Thymus (tissue), 14 donors: ENCODE results near the gene TCOF1. TPM values are rescaled to one million over a fixed set of nuclear protein-coding genes. Genes with fewer than 3 reads are reported as not detected.

ENCODE experiments used
- DNase-seq, 9 donors: peaks; one replicate each; pipeline ENCODE4 v3.0.0-alpha.2; 2013; ENCODE audit warnings: low spot score in 9 of 9, low read depth in 6 of 9, missing footprints in 1 of 9
- H3K27ac ChIP-seq, 2 donors: one replicate each; pipeline ENCODE4 v1.5.1; 2013; ENCODE audit warnings: control low read depth in 1 of 2, low read depth in 1 of 2, low read length in 1 of 2, mild to moderate bottlenecking in 1 of 2, moderate library complexity in 1 of 2
- H3K27me3 ChIP-seq, 2 donors: one replicate each; pipeline ENCODE4 v1.5.1; 2013; ENCODE audit warnings: low read length in 1 of 2; ENCODE audit not compliant: control insufficient read depth in 2 of 2, insufficient read depth in 1 of 2
- H3K36me3 ChIP-seq, 2 donors: one replicate each; pipeline ENCODE4 v1.5.1; 2013; ENCODE audit warnings: low read length in 1 of 2, mild to moderate bottlenecking in 1 of 2, moderate library complexity in 1 of 2; ENCODE audit not compliant: control insufficient read depth in 2 of 2, insufficient read depth in 2 of 2
- H3K4me1 ChIP-seq, 2 donors: one replicate each; pipeline ENCODE4 v1.5.1; 2013; ENCODE audit warnings: low read length in 2 of 2; ENCODE audit not compliant: control insufficient read depth in 2 of 2, insufficient read depth in 2 of 2
- H3K4me3 ChIP-seq, 2 donors: one replicate each; pipeline ENCODE4 v1.5.1; 2013; ENCODE audit warnings: low read length in 2 of 2, control low read depth in 1 of 2, mild to moderate bottlenecking in 1 of 2
- H3K9me3 ChIP-seq, 2 donors: one replicate each; pipeline ENCODE4 v1.5.1; 2013; ENCODE audit warnings: low read length in 1 of 2, mild to moderate bottlenecking in 1 of 2; ENCODE audit not compliant: control insufficient read depth in 2 of 2, insufficient read depth in 1 of 2
- WGBS: extraction: QIAGEN DNeasy Blood & Tissue Kit; methylation state at CpG from one replicate; pipeline ENCODE4 v1.1.7; 2013; 5-methylcytosine and 5-hydroxymethylcytosine counted together
- long read RNA-seq, 10 donors: transcript quantifications; one replicate each; lab custom pipeline, GENCODE V29; 2026
- polyA plus RNA-seq: library from polyadenylated mRNA; stranded (reverse); fragments of 200-250 nt; gene quantifications from one replicate; pipeline ENCODE4 v1.2.3, GENCODE V29; 2013
- total RNA-seq: library from RNA; stranded (reverse); fragments of 120-200 nt; gene quantifications from one replicate; pipeline ENCODE4 v1.2.4, GENCODE V29; 2013
- donor health status: healthy.

TCOF1 gene
- total RNA-seq (18.2 TPM), polyA plus RNA-seq (17.7 TPM)
- long read RNA-seq, donor 1: 0 reads
- long read RNA-seq, donor 2: 0 reads
- long read RNA-seq, donor 3, partial matches to known transcripts: 564 of 1,517 reads
- long read RNA-seq, donor 3, other reads (novel, unspliced or antisense): 953 of 1,517 reads
- long read RNA-seq, donor 4, partial matches to known transcripts: 928 of 2,583 reads
- long read RNA-seq, donor 4, other reads (novel, unspliced or antisense): 1,655 of 2,583 reads
- long read RNA-seq, donor 5, partial matches to known transcripts: 3,759 of 6,032 reads
- long read RNA-seq, donor 5, other reads (novel, unspliced or antisense): 2,273 of 6,032 reads
- long read RNA-seq, donor 6, partial matches to known transcripts: 4,316 of 6,388 reads
- long read RNA-seq, donor 6, other reads (novel, unspliced or antisense): 2,072 of 6,388 reads
- long read RNA-seq, donor 7, partial matches to known transcripts: 2,225 of 2,698 reads
- long read RNA-seq, donor 7, other reads (novel, unspliced or antisense): 473 of 2,698 reads
- long read RNA-seq, donor 8, partial matches to known transcripts: 847 of 948 reads
- long read RNA-seq, donor 8, other reads (novel, unspliced or antisense): 101 of 948 reads
- long read RNA-seq, donor 9, partial matches to known transcripts: 342 of 1,218 reads
- long read RNA-seq, donor 9, other reads (novel, unspliced or antisense): 876 of 1,218 reads
- long read RNA-seq, donor 10, partial matches to known transcripts: 1,600 of 1,849 reads
- long read RNA-seq, donor 10, other reads (novel, unspliced or antisense): 249 of 1,849 reads

GRCh38 chr5:150357326-150358260 lies at the start of gene TCOF1:
Gene TCOF1 (plus strand): TSS chr5:150357697. CDS start chr5:150357747, 50 bp downstream.
- Histone ChIP-seq H3K27ac (peak within 1 kb of the TSS in 1 of 2 donors; percentile 19), H3K27me3 (no peaks in the 10 kb centered on the region), H3K36me3 (peaks cover 23 to 27% of the 10 kb centered on the region in 2 donors), H3K4me1 (peaks cover 6 to 14% of the 10 kb centered on the region in 2 donors), H3K4me3 (peak within 1 kb of the TSS; percentile 65 to 79), H3K9me3 (no peaks in the 10 kb centered on the region)
- WGBS: under 1% methylated on average over 90 of the region's 90 CpGs
- DNase-seq: peak; percentile 81 to 98 (median 96)

GRCh38 chr5:150309101-150309885 lies 48.2 kb upstream of the TCOF1 start:
- Histone ChIP-seq H3K27me3 (peaks cover 0 to 11% of the 10 kb centered on the region in 2 donors), H3K4me3 (no peak overlapping the region), H3K4me1 (peaks cover 0 to 2% of the 10 kb centered on the region in 2 donors), H3K9me3 (no peaks in the 10 kb centered on the region), H3K36me3 (no peaks in the 10 kb centered on the region), H3K27ac (no peak overlapping the region)
- DNase-seq: no peak
- 85% methylated on average over 7 of the region's 7 CpGs for WGBS

GRCh38 chr5:150309886-150310239 lies 47.6 kb upstream of the TCOF1 start:
- Histone ChIP-seq H3K4me1 (no peaks in the 10 kb centered on the region), H3K4me3 (no peak overlapping the region), H3K36me3 (no peaks in the 10 kb centered on the region), H3K27ac (no peak overlapping the region), H3K27me3 (peaks cover 0 to 6% of the 10 kb centered on the region in 2 donors), H3K9me3 (no peaks in the 10 kb centered on the region)
- DNase-seq: no peak
- WGBS: 92% methylated on average over 1 of the region's 1 CpG

GRCh38 chr5:150310246-150310645 lies 47.3 kb upstream of the TCOF1 start:
- Histone ChIP-seq H3K4me1 (no peaks in the 10 kb centered on the region), H3K9me3 (no peaks in the 10 kb centered on the region), H3K27ac (no peak overlapping the region), H3K36me3 (no peaks in the 10 kb centered on the region), H3K4me3 (no peak overlapping the region), H3K27me3 (peaks cover 0 to 4% of the 10 kb centered on the region in 2 donors)
- 95% methylated on average over 5 of the region's 5 CpGs for WGBS
- no peak for DNase-seq

GRCh38 chr5:150311015-150311692 lies 46.3 kb upstream of the TCOF1 start:
- DNase-seq: no peak
- H3K4me1 ChIP-seq: no peaks in the 10 kb centered on the region
- no peaks in the 10 kb centered on the region for H3K9me3 ChIP-seq
- H3K4me3 ChIP-seq: no peak overlapping the region
- 88% methylated on average over 7 of the region's 7 CpGs for WGBS
- H3K36me3 ChIP-seq: no peaks in the 10 kb centered on the region
- H3K27ac ChIP-seq: no peak overlapping the region
- H3K27me3 ChIP-seq: peaks cover 0 to 4% of the 10 kb centered on the region in 2 donors

- no peaks in the 10 kb centered on the region for H3K4me1 ChIP-seq
- no peak for DNase-seq
- peaks cover 0 to 4% of the 10 kb centered on the region in 2 donors for H3K27me3 ChIP-seq
- no peaks in the 10 kb centered on the region for H3K9me3 ChIP-seq
- no peak overlapping the region for H3K4me3 ChIP-seq
- H3K27ac ChIP-seq: no peak overlapping the region
- WGBS: 97% methylated on average over 6 of the region's 6 CpGs
- H3K36me3 ChIP-seq: no peaks in the 10 kb centered on the region
Measured at GRCh38 chr5:150312518-150312917, 45.0 kb upstream of the TCOF1 start.

- peaks cover 0 to 4% of the 10 kb centered on the region in 2 donors for H3K27me3 ChIP-seq
- H3K4me1 ChIP-seq: no peaks in the 10 kb centered on the region
- no peak overlapping the region for H3K27ac ChIP-seq
- WGBS: 81% methylated on average over 6 of the region's 6 CpGs
- H3K4me3 ChIP-seq: no peak overlapping the region
- no peaks in the 10 kb centered on the region for H3K9me3 ChIP-seq
- no peaks in the 10 kb centered on the region for H3K36me3 ChIP-seq
- DNase-seq: no peak
Measured at GRCh38 chr5:150313501-150313900, 44.0 kb upstream of the TCOF1 start.
